ENCODE measurements around the gene EMX1. TPM values are rescaled to one million over a fixed set of nuclear protein-coding genes. Genes with fewer than 3 reads are reported as not detected.

EMX1 gene
- total RNA-seq, 1 donor from 2014 or later = 8.2 TPM

DNA sequence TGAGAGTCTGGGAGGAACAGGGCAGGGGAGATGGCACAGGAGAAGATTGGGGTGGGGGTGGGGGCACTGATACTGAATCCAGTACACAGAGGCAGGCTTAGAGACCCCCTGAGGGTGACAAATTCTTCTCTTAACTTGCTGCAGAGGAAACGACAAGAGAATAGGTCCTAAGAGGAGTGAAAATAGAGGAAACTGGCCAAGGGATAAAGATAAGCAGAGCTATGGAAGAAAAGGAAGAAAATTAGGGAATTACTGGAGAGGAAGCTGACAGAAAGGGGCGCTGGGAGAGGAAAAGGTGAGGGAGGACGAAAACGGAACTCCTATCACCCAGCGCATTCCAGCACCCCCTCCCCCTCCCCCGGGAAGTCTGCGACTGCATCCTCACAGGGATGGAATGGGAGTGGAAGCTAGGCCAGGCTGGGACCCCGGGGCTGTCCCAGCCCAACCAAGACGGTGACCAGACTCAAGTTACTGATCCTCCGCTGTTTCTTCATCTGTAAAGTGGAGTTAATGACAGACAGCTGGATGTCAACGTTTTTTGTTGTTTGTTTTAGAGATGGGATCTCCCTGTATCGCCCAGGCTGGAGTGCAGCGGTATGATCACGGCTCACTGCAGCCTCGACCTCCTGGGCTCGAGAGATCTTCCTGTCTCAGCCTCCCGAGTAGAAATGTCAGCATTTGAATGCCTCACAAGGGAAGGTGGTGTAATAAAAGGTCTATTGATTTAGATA, 2.6 kb upstream of the EMX1 start:
- DNase-seq (ENCODE audit: low read depth) = no peak
- TF ChIP-seq, protein P1, sequence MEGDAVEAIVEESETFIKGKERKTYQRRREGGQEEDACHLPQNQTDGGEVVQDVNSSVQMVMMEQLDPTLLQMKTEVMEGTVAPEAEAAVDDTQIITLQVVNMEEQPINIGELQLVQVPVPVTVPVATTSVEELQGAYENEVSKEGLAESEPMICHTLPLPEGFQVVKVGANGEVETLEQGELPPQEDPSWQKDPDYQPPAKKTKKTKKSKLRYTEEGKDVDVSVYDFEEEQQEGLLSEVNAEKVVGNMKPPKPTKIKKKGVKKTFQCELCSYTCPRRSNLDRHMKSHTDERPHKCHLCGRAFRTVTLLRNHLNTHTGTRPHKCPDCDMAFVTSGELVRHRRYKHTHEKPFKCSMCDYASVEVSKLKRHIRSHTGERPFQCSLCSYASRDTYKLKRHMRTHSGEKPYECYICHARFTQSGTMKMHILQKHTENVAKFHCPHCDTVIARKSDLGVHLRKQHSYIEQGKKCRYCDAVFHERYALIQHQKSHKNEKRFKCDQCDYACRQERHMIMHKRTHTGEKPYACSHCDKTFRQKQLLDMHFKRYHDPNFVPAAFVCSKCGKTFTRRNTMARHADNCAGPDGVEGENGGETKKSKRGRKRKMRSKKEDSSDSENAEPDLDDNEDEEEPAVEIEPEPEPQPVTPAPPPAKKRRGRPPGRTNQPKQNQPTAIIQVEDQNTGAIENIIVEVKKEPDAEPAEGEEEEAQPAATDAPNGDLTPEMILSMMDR (conservative IDR thresholded peaks at IDR 0.05; ENCODE audit: low read depth, low read length) = no peak

DNA sequence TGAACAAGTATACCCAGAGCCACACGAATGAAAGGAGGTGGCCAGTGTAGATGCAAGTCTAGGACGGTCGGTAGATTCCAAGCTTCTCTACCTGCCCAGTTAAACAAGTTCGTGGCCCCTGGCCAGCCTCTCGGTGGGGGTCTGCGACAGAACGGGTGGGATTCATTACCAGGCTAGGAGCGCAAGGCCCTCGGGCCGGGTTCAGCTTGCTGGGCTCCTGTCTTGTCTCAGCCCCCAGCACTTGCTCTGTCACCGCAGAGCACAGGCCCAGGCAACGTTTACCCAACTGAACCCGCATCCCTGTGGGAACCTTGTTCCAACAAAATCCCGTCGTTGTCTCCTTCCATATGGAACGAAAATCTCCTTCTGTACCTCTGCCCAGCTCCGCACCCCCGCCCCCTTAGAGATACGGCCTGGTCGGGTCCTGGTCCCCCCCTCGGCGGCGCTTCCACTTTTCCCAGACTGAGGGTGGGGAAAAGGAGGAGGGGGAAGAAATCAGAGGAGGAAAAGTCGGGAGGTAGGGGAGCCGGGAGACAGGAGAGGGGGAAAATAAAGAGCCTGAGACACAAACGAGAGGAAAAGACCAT, 1.9 kb upstream of the EMX1 start:
- H3K4me3 ChIP-seq (ENCODE audit: low read depth, low read length) = peak overlapping the region; percentile 69
- no peak for DNase-seq (ENCODE audit: low read depth)
- TF ChIP-seq, protein P1 (conservative IDR thresholded peaks at IDR 0.05; ENCODE audit: low read depth, low read length) = no peak

More for the DNA sequence above, 2.6 kb upstream of the EMX1 start:
- H3K4me3 ChIP-seq (ENCODE audit: low read depth, low read length) = no peak overlapping the region

DNA sequence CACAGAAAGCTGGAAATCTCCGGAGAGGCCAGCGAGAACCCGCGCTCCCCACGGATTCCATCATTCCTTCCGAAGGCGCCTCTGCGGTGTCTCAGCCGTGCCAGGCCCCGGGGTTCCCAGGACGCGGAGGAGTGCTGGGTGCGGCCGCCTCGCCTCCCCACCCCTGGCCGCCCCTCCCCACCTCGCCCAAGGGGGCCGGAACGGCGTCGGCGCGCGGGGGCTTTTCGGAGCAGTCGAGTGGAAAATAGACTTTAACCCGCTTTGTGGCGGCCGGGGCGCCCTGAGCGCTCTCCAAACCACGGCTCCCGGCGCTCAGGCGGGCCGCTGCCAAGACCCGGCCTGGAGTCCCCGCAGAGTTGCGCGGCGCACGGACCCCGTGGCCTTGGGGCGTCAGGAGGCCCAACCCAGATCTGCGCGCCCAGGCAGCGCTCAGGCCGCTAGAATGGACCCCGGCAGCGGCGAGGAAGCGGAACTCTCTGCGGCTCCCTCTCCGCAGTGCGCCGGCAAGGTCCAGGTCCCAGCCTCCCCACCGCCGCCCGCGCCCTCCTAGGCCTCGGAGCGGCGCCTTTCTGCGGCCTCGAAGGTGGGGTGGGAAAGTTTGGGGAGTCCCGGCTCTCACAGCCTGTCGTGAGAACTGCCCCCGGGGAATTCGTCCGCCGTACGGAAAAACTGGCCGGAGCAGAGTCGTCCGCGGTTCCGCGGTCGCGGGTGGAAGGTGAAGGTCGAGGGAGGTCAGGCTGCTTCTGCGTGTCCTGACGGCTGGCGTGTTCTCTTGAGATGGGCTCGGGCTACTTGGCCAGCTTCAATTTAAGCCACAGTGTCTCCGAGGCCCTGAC, 1.2 kb upstream of the EMX1 start:
- TF ChIP-seq, protein P1 (conservative IDR thresholded peaks at IDR 0.05; ENCODE audit: low read depth, low read length) = no peak
- no peak for DNase-seq (ENCODE audit: low read depth)
- peak overlapping the region; percentile 69 for H3K4me3 ChIP-seq (ENCODE audit: low read depth, low read length)

DNA sequence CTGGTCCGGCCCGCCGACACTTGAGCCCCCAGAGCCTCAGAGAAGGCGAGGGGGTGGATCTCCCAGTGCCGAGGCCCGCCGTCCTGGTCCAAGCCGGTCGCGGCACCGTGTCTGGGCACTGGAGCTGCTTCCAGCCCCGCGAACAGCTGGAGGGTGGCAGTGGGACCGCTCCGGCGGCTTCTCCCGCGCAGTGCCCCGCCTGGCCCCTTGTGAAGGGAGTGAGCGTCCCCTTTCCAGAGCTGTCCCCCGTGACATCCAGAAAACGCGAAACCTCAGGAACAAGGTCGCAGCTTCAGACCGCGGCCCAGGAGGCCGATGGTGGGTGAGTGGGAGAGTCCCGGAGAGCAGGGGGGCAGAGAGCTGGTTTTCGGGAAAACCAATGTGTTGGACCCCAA, 579 bp upstream of the EMX1 start:
- no peak for DNase-seq (ENCODE audit: low read depth)
- TF ChIP-seq, protein P1 (conservative IDR thresholded peaks at IDR 0.05; ENCODE audit: low read depth, low read length) = no peak
- H3K4me3 ChIP-seq (ENCODE audit: low read depth, low read length) = peak overlapping the region; percentile 69

DNA sequence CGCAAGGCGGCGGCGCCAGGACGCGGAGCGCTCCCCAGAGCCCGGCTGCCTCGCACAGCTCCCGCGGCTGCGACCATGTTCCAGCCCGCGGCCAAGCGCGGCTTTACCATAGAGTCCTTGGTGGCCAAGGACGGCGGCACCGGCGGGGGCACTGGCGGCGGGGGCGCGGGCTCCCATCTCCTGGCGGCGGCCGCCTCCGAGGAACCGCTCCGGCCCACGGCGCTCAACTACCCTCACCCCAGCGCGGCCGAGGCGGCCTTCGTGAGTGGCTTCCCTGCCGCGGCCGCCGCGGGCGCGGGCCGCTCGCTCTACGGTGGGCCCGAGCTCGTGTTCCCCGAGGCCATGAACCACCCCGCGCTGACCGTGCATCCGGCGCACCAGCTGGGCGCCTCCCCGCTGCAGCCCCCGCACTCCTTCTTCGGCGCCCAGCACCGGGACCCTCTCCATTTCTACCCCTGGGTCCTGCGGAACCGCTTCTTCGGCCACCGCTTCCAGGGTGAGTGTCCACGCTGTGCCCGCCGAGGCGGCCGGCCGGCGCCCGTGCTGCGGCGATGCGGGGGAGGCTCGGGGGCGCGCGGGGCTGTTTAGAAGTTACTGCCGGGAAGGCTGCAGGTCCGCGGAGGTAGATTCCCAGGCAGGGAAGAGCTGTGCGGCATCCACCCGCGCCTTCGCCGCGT, 696 bp downstream of the EMX1 start:
- peak overlapping the region; percentile 69 for H3K4me3 ChIP-seq (ENCODE audit: low read depth, low read length)
- TF ChIP-seq, protein P1 (conservative IDR thresholded peaks at IDR 0.05; ENCODE audit: low read depth, low read length) = no peak
- no peak for DNase-seq (ENCODE audit: low read depth)

DNA sequence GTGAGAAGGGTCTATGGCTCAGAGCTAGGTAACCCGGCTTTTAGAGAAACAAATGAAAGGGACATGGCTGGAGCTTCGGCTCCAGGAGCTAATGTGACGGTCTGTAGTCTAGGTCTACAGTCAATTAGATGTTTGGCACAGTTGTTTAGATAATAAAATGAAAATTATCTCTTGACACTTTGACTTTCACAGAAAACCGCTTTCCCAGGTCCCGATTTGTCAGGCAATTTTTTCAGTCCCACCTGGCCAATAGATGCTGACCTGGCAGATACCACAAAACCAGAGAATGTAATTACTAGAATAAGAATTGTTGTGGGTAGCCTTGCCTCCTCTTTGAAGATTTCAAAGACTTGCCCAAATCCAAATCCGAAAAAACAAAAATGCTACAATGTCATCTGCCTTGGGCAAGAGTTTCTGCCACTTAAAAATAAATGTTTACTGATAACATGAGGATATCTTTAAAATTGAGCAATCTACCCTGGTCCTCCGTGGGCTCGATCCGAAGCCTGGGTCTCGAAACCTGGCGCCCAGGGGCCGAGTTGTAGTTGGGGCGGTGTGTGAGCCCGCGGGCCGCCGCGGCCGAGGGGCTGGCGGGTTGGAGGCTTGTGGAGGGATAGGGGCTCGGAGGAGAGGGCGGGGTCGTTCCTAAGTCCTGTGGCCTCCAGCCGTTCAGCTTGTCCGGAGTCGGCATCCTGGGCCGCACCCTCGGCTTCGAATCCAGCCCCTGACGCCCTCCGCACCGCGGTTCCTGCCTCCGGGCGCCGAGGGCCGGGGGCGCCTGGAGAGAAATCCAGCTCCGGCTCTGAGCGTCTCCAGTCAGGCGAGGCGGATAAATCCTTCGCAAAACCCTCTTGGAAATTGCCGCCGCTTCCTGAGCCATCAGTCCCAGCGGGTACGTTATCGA, 2.3 kb downstream of the EMX1 start:
- no peak for DNase-seq (ENCODE audit: low read depth)
- H3K4me3 ChIP-seq (ENCODE audit: low read depth, low read length) = peak overlapping the region; percentile 69
- TF ChIP-seq, protein P1 (conservative IDR thresholded peaks at IDR 0.05; ENCODE audit: low read depth, low read length) = no peak

All from epithelial cell of proximal tubule (primary cell).